Loucy (cell line): ENCODE data around the gene MRPL34.
"Not testable (repeated sequence)": the region's sequence is repeated elsewhere in the genome, so short reads cannot be mapped to it uniquely, and the experiment has no call there.

Experiments
- H2AFZ ChIP-seq: fragments of 200-600 bp; sonication (generic); 2 replicates; pipeline ENCODE4 v1.6.0; 2016; ENCODE audit warnings: antibody characterized with exemption, mild to moderate bottlenecking, low read length, moderate library complexity
- H3F3A ChIP-seq: fragments of 200-600 bp; 2 replicates; pipeline ENCODE4 v1.6.0; 2016; ENCODE audit warnings: antibody characterized with exemption, low read depth, mild to moderate bottlenecking
- H3K27me3 ChIP-seq: fragments of 200-600 bp; sonication (generic); 2 replicates; pipeline ENCODE4 v1.6.1; 2014; ENCODE audit warnings: low read length, mild to moderate bottlenecking; ENCODE audit not compliant: insufficient read depth, poor library complexity, severe bottlenecking
- H3K36me3 ChIP-seq: fragments of 200-600 bp; sonication (generic); 2 replicates; pipeline ENCODE4 v1.6.1; 2016; ENCODE audit warnings: low read length; ENCODE audit not compliant: insufficient read depth
- H3K4me1 ChIP-seq: fragments of 200-600 bp; sonication (generic); 2 replicates; pipeline ENCODE4 v1.5.1; 2014; ENCODE audit warnings: low read length, mild to moderate bottlenecking; ENCODE audit not compliant: insufficient read depth, poor library complexity, severe bottlenecking
- H3K4me2 ChIP-seq: fragments of 200-600 bp; sonication (generic); 2 replicates; pipeline ENCODE4 v1.6.0; 2014; ENCODE audit warnings: antibody characterized with exemption, low read length, low read depth, mild to moderate bottlenecking; ENCODE audit not compliant: poor library complexity, severe bottlenecking
- H3K4me3 ChIP-seq: fragments of 200-600 bp; sonication (generic); 2 replicates; pipeline ENCODE4 v1.5.1; 2014; ENCODE audit warnings: low read length, mild to moderate bottlenecking, mixed read lengths; ENCODE audit not compliant: poor library complexity, severe bottlenecking
- H3K79me2 ChIP-seq: fragments of 200-600 bp; sonication (generic); 2 replicates; pipeline ENCODE4 v1.6.1; 2014; ENCODE audit warnings: low read length; ENCODE audit not compliant: insufficient read depth
- H3K9ac ChIP-seq: fragments of 200-600 bp; sonication (generic); 2 replicates; pipeline ENCODE4 v1.6.0; 2014; ENCODE audit warnings: mild to moderate bottlenecking, low read depth, low read length, moderate library complexity; ENCODE audit not compliant: poor library complexity, severe bottlenecking
- H3K9me2 ChIP-seq: fragments of 200-600 bp; sonication (generic); replicated peaks from 2 replicates; pipeline ENCODE4 v1.6.1; 2016; ENCODE audit warnings: low read depth, low read length, mixed read lengths
- H3K9me3 ChIP-seq: fragments of 200-600 bp; sonication (generic); 2 replicates; pipeline ENCODE4 v1.6.1; 2014; ENCODE audit warnings: mild to moderate bottlenecking, antibody characterized with exemption, low read length, low read depth; ENCODE audit not compliant: insufficient read depth
- H4K20me1 ChIP-seq: fragments of 200-600 bp; sonication (generic); 2 replicates; pipeline ENCODE4 v1.6.0; 2014; ENCODE audit warnings: antibody characterized with exemption, low read length, mild to moderate bottlenecking; ENCODE audit not compliant: insufficient read depth, poor library complexity, severe bottlenecking
- EZH2phosphoT487 ChIP-seq: fragments of 200-600 bp; IDR thresholded peaks from 2 replicates; pipeline ENCODE4 v1.6.1; 2018; ENCODE audit warnings: antibody characterized with exemption, mild to moderate bottlenecking, moderate library complexity, borderline replicate concordance
- TF ChIP-seq, protein P1 (sequence below): fragments of 200-600 bp; sonication (generic); conservative IDR thresholded peaks from 2 replicates; pipeline ENCODE4 v1.5.1; 2014; ENCODE audit warnings: mild to moderate bottlenecking, antibody characterized with exemption, low read length

The MRPL34 gene

DNA sequence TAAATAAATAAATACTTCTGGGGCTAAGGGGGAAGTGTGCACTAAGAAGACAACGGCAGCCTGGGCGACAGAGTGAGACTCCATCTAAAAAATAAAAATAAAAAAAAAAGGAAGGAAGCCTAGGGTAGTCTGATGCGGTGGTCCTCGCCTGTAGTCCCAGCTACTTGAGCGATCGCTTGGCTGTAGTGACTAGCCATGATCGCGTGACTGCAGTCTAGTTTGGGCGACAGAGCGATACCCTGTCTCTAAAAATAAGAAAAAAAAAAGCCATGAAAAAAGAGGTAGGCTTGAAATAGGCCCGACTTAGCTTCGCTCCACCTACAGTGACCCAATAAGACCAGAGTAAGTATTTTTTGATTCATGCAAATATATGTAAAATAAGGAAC lies 39.1 kb upstream of the MRPL34 start:
- Histone ChIP-seq H2AFZ (peak overlapping the region; percentile 84; the same call in 1 of the 2 replicates), H3K9ac (no peak overlapping the region), H3K4me2 (no peak overlapping the region)

DNA sequence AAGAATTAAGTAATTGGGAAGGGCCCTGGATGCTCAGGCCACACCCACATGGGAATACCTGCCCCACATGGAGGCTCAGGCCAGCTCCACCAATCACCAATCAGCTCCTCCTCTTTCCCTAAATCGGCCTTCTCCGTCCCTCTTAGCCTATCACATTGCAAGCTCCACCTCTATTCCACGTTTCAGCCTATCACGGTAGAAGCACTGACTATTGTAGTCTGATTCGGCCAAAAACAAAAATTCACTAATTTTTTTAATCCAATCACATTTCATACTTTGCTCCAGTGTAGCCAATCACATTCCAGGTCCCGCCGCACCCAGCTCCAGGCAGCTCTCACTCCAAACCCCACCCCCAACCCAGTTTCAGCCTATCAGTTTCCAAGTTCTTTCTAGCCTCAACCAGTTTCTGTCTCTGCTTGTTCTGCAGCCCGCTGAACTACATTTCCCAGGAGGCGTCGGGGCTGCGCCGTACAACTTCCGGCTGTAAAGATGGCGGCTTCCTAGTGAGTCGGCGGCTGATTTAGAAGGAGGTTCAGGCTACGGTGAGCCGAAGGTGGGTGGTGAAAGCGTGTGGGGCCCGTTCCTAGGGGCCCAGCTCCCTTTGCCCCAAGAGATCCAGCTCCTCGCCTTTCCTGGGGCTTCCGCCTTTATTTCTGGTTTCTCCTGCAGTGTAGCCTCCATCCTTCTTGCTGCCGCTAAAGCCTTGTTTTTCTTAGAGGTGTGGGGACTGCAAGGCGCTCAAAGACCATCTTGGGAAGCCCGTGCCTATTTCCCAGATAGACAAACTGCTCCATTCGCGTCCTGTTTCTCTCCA lies 38.5 kb upstream of the MRPL34 start, which contains the start of gene BABAM1:
Gene BABAM1 (plus strand): TSS at position 469 of the 814 bp plus-strand sequence. CDS start 1,364 bp downstream, outside the sequence.
- Histone ChIP-seq H3K4me1 (peaks cover 8% of the 10 kb centered on the region), H3K27me3 (no peaks in the 10 kb centered on the region), H2AFZ (peak within 1 kb of the TSS; percentile 92), H4K20me1 (no peaks in the 10 kb centered on the region), H3K79me2 (peaks cover 20% of the 10 kb centered on the region), H3K9me3 (no peaks in the 10 kb centered on the region), H3K9ac (peak within 1 kb of the TSS; percentile 87), H3K4me3 (peak within 1 kb of the TSS; percentile 96), H3F3A (no peaks in the 10 kb centered on the region), H3K4me2 (peak within 1 kb of the TSS; percentile 95), H3K9me2 (no peaks in the 10 kb centered on the region), H3K36me3 (peaks cover 6% of the 10 kb centered on the region; the same call in 1 of the 2 replicates)
- no peak for TF ChIP-seq EZH2phosphoT487
- TF ChIP-seq, protein P1, sequence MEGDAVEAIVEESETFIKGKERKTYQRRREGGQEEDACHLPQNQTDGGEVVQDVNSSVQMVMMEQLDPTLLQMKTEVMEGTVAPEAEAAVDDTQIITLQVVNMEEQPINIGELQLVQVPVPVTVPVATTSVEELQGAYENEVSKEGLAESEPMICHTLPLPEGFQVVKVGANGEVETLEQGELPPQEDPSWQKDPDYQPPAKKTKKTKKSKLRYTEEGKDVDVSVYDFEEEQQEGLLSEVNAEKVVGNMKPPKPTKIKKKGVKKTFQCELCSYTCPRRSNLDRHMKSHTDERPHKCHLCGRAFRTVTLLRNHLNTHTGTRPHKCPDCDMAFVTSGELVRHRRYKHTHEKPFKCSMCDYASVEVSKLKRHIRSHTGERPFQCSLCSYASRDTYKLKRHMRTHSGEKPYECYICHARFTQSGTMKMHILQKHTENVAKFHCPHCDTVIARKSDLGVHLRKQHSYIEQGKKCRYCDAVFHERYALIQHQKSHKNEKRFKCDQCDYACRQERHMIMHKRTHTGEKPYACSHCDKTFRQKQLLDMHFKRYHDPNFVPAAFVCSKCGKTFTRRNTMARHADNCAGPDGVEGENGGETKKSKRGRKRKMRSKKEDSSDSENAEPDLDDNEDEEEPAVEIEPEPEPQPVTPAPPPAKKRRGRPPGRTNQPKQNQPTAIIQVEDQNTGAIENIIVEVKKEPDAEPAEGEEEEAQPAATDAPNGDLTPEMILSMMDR, result no peak

More for the DNA sequence above, 39.1 kb upstream of the MRPL34 start:
- Histone ChIP-seq H3K4me3 (no peak overlapping the region), H3K9me2 (no peaks in the 10 kb centered on the region), H3F3A (no peaks in the 10 kb centered on the region), H3K79me2 (peaks cover 20% of the 10 kb centered on the region), H3K4me1 (peaks cover 8% of the 10 kb centered on the region), H3K9me3 (no peaks in the 10 kb centered on the region), H4K20me1 (no peaks in the 10 kb centered on the region), H3K27me3 (no peaks in the 10 kb centered on the region), H3K36me3 (peaks cover 5% of the 10 kb centered on the region; the same call in 1 of the 2 replicates)
- no peak for TF ChIP-seq EZH2phosphoT487

DNA sequence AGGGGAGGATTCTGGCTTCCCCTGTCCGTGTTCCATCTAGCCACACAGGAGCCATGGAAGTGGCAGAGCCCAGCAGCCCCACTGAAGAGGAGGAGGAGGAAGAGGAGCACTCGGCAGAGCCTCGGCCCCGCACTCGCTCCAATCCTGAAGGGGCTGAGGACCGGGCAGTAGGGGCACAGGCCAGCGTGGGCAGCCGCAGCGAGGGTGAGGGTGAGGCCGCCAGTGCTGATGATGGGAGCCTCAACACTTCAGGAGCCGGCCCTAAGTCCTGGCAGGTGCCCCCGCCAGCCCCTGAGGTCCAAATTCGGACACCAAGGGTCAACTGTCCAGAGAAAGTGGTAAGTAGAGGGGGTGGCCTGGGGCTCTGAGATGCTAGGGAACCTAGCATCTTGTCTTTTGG lies 36.9 kb upstream of the MRPL34 start:
- Histone ChIP-seq H3K27me3 (no peaks in the 10 kb centered on the region), H3F3A (no peaks in the 10 kb centered on the region), H3K79me2 (peaks cover 20% of the 10 kb centered on the region), H3K9me2 (no peaks in the 10 kb centered on the region), H3K4me3 (peak overlapping the region; percentile 38), H3K9ac (no peak overlapping the region), H3K9me3 (no peaks in the 10 kb centered on the region), H3K4me1 (peaks cover 8% of the 10 kb centered on the region), H3K36me3 (peaks cover 7% of the 10 kb centered on the region; the same call in 1 of the 2 replicates), H3K4me2 (peak overlapping the region; percentile 95), H2AFZ (no peak overlapping the region), H4K20me1 (no peaks in the 10 kb centered on the region)
- TF ChIP-seq, protein P1, result no peak
- TF ChIP-seq EZH2phosphoT487, result no peak

DNA sequence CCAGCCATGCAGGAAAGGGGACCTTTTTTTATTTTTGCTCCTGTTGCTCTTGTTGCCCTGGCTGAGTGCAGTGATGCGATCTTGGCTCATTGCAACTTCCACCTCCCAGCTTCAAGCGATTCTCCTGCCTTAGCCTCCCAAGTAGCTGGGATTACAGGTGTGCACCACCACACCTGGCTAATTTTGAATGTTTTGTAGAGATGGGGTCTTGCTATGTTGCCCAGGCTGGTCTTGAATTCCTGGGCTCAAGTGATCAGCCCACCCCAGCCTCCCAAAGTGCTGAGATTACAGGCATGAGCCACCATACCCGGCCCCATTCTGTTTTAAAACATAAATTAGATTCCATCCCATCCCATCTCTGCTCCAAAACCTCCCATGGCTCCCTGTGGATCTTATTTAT lies 30.8 kb upstream of the MRPL34 start:
- not testable (repeated sequence) for H3F3A ChIP-seq, H4K20me1 ChIP-seq, H3K4me2 ChIP-seq, H3K79me2 ChIP-seq, H3K4me3 ChIP-seq, H3K4me1 ChIP-seq, H3K9me3 ChIP-seq, H2AFZ ChIP-seq, H3K27me3 ChIP-seq, H3K9me2 ChIP-seq, H3K9ac ChIP-seq
- H3K36me3 ChIP-seq, result peaks cover 25% of the 10 kb centered on the region; the same call in 1 of the 2 replicates
